GM10248 (cell line): ENCODE measurements around the gene AGPAT1.

Source experiments
- CTCF ChIA-PET: fragments of 300-600 bp; sonication (Branson Sonifier 250); formaldehyde crosslinking; extraction: SDS; loops from one replicate; lab custom pipeline; 2021; ENCODE audit warnings: antibody characterized with exemption; lab: Yijun Ruan, JAX
- POLR2A ChIA-PET: fragments of 350-650 bp; sonication (Branson Sonifier 250); formaldehyde crosslinking; extraction: SDS; loops from one replicate; lab custom pipeline; 2020; ENCODE audit warnings: antibody characterized with exemption; lab: Yijun Ruan, JAX
- DNase-seq: peaks from one replicate; pipeline ENCODE4 v3.0.0; 2012; ENCODE audit errors: extremely low spot score
- CTCF ChIP-seq: IDR thresholded peaks from 2 replicates; pipeline ENCODE4 v1.5.1; 2012; ENCODE audit warnings: mild to moderate bottlenecking, low read depth; ENCODE audit errors: extremely low read depth, missing control alignments, control extremely low read depth

Gene AGPAT1

GRCh38 chr6:32139590-32139989, 36.3 kb downstream of the AGPAT1 start:
- CTCF ChIA-PET, result interaction anchor here (1.7 kb wide), 1 partner anchor 21 kb away, joined by 5 read pairs; no protein-coding TSS in a partner anchor
- DNase-seq, result no peak
- no peak for TF ChIP-seq CTCF
- POLR2A ChIA-PET, result interaction anchor here (0.7 kb wide), 1 partner anchor 11 kb away, joined by 8 read pairs; the partner anchor contains the start of gene ATF6B

- POLR2A ChIA-PET, result no interaction called here
- CTCF ChIA-PET, result interaction anchor here (1.7 kb wide), 1 partner anchor 17 kb away, joined by 4 read pairs; no protein-coding TSS in a partner anchor
- TF ChIP-seq CTCF, result no peak
- no peak for DNase-seq
Observed at GRCh38 chr6:32137454-32137853, 38.4 kb downstream of the AGPAT1 start.

GRCh38 chr6:32133786-32134185, 42.1 kb downstream of the AGPAT1 start:
- TF ChIP-seq CTCF, result no peak
- DNase-seq, result no peak
- ChIA-PET POLR2A (interaction anchor here (0.5 kb wide), 1 partner anchor 1231 kb away, joined by 3 read pairs; no protein-coding TSS in a partner anchor), CTCF (interaction anchor here (1.6 kb wide), 1 partner anchor 15 kb away, joined by 3 read pairs; no protein-coding TSS in a partner anchor)

GRCh38 chr6:32132110-32132509, 43.8 kb downstream of the AGPAT1 start:
- DNase-seq, result no peak
- ChIA-PET POLR2A (no interaction called here), CTCF (interaction anchor here (1.3 to 5.9 kb wide), 3 partner anchors 10 to 15 kb away, joined by 3 to 64 read pairs (median 3); no protein-coding TSS in a partner anchor)
- TF ChIP-seq CTCF, result no peak

GRCh38 chr6:32131439-32131948, 44.4 kb downstream of the AGPAT1 start:
- ChIA-PET POLR2A (no interaction called here), CTCF (interaction anchor here (1.2 to 5.9 kb wide), 4 partner anchors 10 to 33 kb away, joined by 3 to 64 read pairs (median 4); partner anchors contain the start of gene EGFL8)
- no peak for DNase-seq
- no peak for TF ChIP-seq CTCF

GRCh38 chr6:32129297-32130088, 46.4 kb downstream of the AGPAT1 start:
- POLR2A ChIA-PET, result interaction anchor here (0.6 to 1.0 kb wide), 2 partner anchors 48 to 588 kb away, joined by 3 read pairs; partner anchors contain the start of gene DDX39B
- CTCF ChIA-PET, result interaction anchor here (1.0 to 5.9 kb wide), 5 partner anchors 13 to 66 kb away, joined by 3 to 64 read pairs (median 4); partner anchors contain the start of gene GPSM3
- no peak for TF ChIP-seq CTCF
- no peak for DNase-seq
